Hepatocyte (in vitro differentiated cells): ENCODE measurements around the gene ULK4. TPM values are rescaled to one million over a fixed set of nuclear protein-coding genes. Genes with fewer than 3 reads are reported as not detected.
"Not testable (repeated sequence)": the region's sequence is repeated elsewhere in the genome, so short reads cannot be mapped to it uniquely, and the experiment has no call there.

Source experiments
- DNase-seq: peaks from one replicate; pipeline ENCODE4 v3.0.0-alpha.2; 2016; ENCODE audit warnings: low spot score
- H2AFZ ChIP-seq: fragments of 200-600 bp; sonication (generic); 2 replicates; pipeline ENCODE4 v1.6.0; 2016; ENCODE audit warnings: antibody characterized with exemption, mild to moderate bottlenecking
- H3K27ac ChIP-seq: fragments of 200-600 bp; sonication (generic); 2 replicates; pipeline ENCODE4 v1.5.1; 2016; ENCODE audit warnings: mild to moderate bottlenecking
- H3K27me3 ChIP-seq: fragments of 200-600 bp; sonication (generic); 2 replicates; pipeline ENCODE4 v1.6.1; 2016
- H3K36me3 ChIP-seq: fragments of 200-600 bp; sonication (generic); replicated peaks from 2 replicates; pipeline ENCODE4 v1.5.1; 2016; ENCODE audit warnings: low read depth; ENCODE audit not compliant: insufficient read depth
- H3K4me1 ChIP-seq: fragments of 200-600 bp; sonication (generic); 2 replicates; pipeline ENCODE4 v1.5.1; 2016; ENCODE audit warnings: mild to moderate bottlenecking, moderate library complexity; ENCODE audit not compliant: insufficient read depth
- H3K4me2 ChIP-seq: fragments of 200-600 bp; sonication (generic); 2 replicates; pipeline ENCODE4 v1.6.0; 2016
- H3K4me3 ChIP-seq: fragments of 200-600 bp; sonication (generic); 2 replicates; pipeline ENCODE4 v1.5.1; 2016; ENCODE audit warnings: mild to moderate bottlenecking
- H3K79me2 ChIP-seq: fragments of 200-600 bp; sonication (generic); 2 replicates; pipeline ENCODE4 v1.6.0; 2017; ENCODE audit warnings: mild to moderate bottlenecking
- H3K9me2 ChIP-seq: fragments of 200-600 bp; sonication (generic); replicated peaks from 2 replicates; pipeline ENCODE4 v1.6.0; 2017; ENCODE audit warnings: mild to moderate bottlenecking; ENCODE audit not compliant: insufficient read depth
- H3K9me3 ChIP-seq: fragments of 200-600 bp; sonication (generic); 2 replicates; pipeline ENCODE4 v1.5.1; 2016; ENCODE audit warnings: low read depth, mild to moderate bottlenecking
- H4K20me1 ChIP-seq: fragments of 200-600 bp; sonication (generic); 2 replicates; pipeline ENCODE4 v1.6.0; 2016; ENCODE audit warnings: mild to moderate bottlenecking; ENCODE audit not compliant: insufficient read depth, poor library complexity, severe bottlenecking
- CTCF ChIP-seq: fragments of 200-600 bp; sonication (generic); IDR thresholded peaks from 2 replicates; pipeline ENCODE4 v1.5.1; 2016; ENCODE audit warnings: antibody characterized with exemption, mild to moderate bottlenecking; ENCODE audit not compliant: poor library complexity
- EZH2 ChIP-seq: fragments of 200-600 bp; sonication (generic); IDR thresholded peaks from 2 replicates; pipeline ENCODE4 v1.6.1; 2016; ENCODE audit warnings: antibody characterized with exemption, mild to moderate bottlenecking, borderline replicate concordance
- EZH2phosphoT487 ChIP-seq: fragments of 200-600 bp; sonication (generic); IDR thresholded peaks from one replicate; pipeline ENCODE4 v1.6.1; 2018; ENCODE audit warnings: antibody characterized with exemption, mild to moderate bottlenecking, low read depth, moderate library complexity; ENCODE audit not compliant: unreplicated experiment, severe bottlenecking
- WGBS: methylation state at CpG from one replicate; pipeline ENCODE4 v1.1.6; 2016; ENCODE audit warnings: low lambda C conversion rate; ENCODE audit errors: missing lambda C conversion rate; 5-methylcytosine and 5-hydroxymethylcytosine counted together
- polyA plus RNA-seq: library from polyadenylated mRNA; unstranded; fragments of >200 nt; fragmentation: Nextera tagmentation; extraction: Ambion mirVana; gene quantifications from 2 replicates; pipeline ENCODE4 v1.2.1, GENCODE V29; 2016
- total RNA-seq: library from RNA; depleted of rRNA; stranded (reverse); fragments of >200 nt; gene quantifications from 2 replicates; pipeline ENCODE4 v1.2.3, GENCODE V29; 2014

The ULK4 gene
- total and polyA plus RNA-seq, 2 experiments from 2014 or later, result 3.8 to 9.1 TPM

GRCh38 chr3:41989518-41989917 is 27.6 kb upstream of the ULK4 start:
- no peaks in the 10 kb centered on the region for H3K27me3 ChIP-seq
- no peaks in the 10 kb centered on the region for H3K36me3 ChIP-seq
- peaks cover 3% of the 10 kb centered on the region for H3K4me1 ChIP-seq
- H3K4me2 ChIP-seq, result no peak overlapping the region
- no peak overlapping the region for H3K4me3 ChIP-seq
- no peaks in the 10 kb centered on the region for H3K79me2 ChIP-seq
- no peak overlapping the region for H2AFZ ChIP-seq
- H4K20me1 ChIP-seq, result no peaks in the 10 kb centered on the region
- H3K27ac ChIP-seq, result no peak overlapping the region
- no peaks in the 10 kb centered on the region for H3K9me3 ChIP-seq
- DNase-seq, result no peak
- TF ChIP-seq CTCF (no peak), EZH2phosphoT487 (no peak), EZH2 (no peak)
- no peaks in the 10 kb centered on the region for H3K9me2 ChIP-seq
- WGBS, result 96% methylated on average over 3 of the region's 3 CpGs

GRCh38 chr3:41987627-41988026 is 25.7 kb upstream of the ULK4 start:
- TF ChIP-seq EZH2 (no peak), CTCF (no peak), EZH2phosphoT487 (no peak)
- H3K27ac ChIP-seq, result peak overlapping the region; percentile 46
- no peak for DNase-seq
- no peaks in the 10 kb centered on the region for H3K27me3 ChIP-seq
- WGBS, result 81% methylated on average over 5 of the region's 5 CpGs
- peak overlapping the region; percentile 7 for H3K4me2 ChIP-seq
- no peak overlapping the region for H3K4me3 ChIP-seq
- peaks cover 3% of the 10 kb centered on the region for H3K4me1 ChIP-seq
- no peaks in the 10 kb centered on the region for H3K79me2 ChIP-seq
- H3K9me2 ChIP-seq, result no peaks in the 10 kb centered on the region
- no peaks in the 10 kb centered on the region for H3K36me3 ChIP-seq
- no peak overlapping the region for H2AFZ ChIP-seq
- no peaks in the 10 kb centered on the region for H4K20me1 ChIP-seq
- H3K9me3 ChIP-seq, result no peaks in the 10 kb centered on the region

- no peaks in the 10 kb centered on the region for H3K4me1 ChIP-seq
- H3K79me2 ChIP-seq, result no peaks in the 10 kb centered on the region
- H3K9me3 ChIP-seq, result no peaks in the 10 kb centered on the region
- 61% methylated on average over 2 of the region's 2 CpGs for WGBS
- H2AFZ ChIP-seq, result no peak overlapping the region
- no peak overlapping the region for H3K4me2 ChIP-seq
- H3K4me3 ChIP-seq, result no peak overlapping the region
- H4K20me1 ChIP-seq, result no peaks in the 10 kb centered on the region
- no peaks in the 10 kb centered on the region for H3K9me2 ChIP-seq
- no peaks in the 10 kb centered on the region for H3K27me3 ChIP-seq
- no peak for DNase-seq
- H3K27ac ChIP-seq, result no peak overlapping the region
- H3K36me3 ChIP-seq, result no peaks in the 10 kb centered on the region
- no peak for TF ChIP-seq EZH2phosphoT487
- TF ChIP-seq CTCF, result no peak
- no peak for TF ChIP-seq EZH2
Observed at GRCh38 chr3:41986561-41986960, 24.7 kb upstream of the ULK4 start.

- Histone ChIP-seq H3K9me2 (no peaks in the 10 kb centered on the region), H3K27me3 (no peaks in the 10 kb centered on the region), H3K9me3 (no peaks in the 10 kb centered on the region), H3K4me1 (no peaks in the 10 kb centered on the region), H4K20me1 (no peaks in the 10 kb centered on the region), H3K4me2 (no peak overlapping the region), H2AFZ (no peak overlapping the region), H3K36me3 (no peaks in the 10 kb centered on the region), H3K27ac (no peak overlapping the region), H3K79me2 (no peaks in the 10 kb centered on the region), H3K4me3 (no peak overlapping the region)
- 84% methylated on average over 1 of the region's 1 CpG for WGBS
- no peak for TF ChIP-seq EZH2phosphoT487
- TF ChIP-seq EZH2, result no peak
- no peak for TF ChIP-seq CTCF
- DNase-seq, result no peak
Observed at GRCh38 chr3:41985018-41985417, 23.1 kb upstream of the ULK4 start.

- H3K9me3 ChIP-seq, H3K9me2 ChIP-seq, H2AFZ ChIP-seq, H3K36me3 ChIP-seq, DNase-seq, H3K27ac ChIP-seq, H4K20me1 ChIP-seq, H3K27me3 ChIP-seq, H3K79me2 ChIP-seq, H3K4me1 ChIP-seq, H3K4me2 ChIP-seq, H3K4me3 ChIP-seq: not testable (repeated sequence)
- 100% methylated on average over 1 of the region's 32 CpGs for WGBS
Observed at GRCh38 chr3:41983091-41983490, 21.2 kb upstream of the ULK4 start.

- H3K36me3 ChIP-seq, H3K27ac ChIP-seq, H3K79me2 ChIP-seq, H3K4me3 ChIP-seq, H3K9me2 ChIP-seq, H3K27me3 ChIP-seq, DNase-seq, H3K9me3 ChIP-seq, H2AFZ ChIP-seq, H4K20me1 ChIP-seq, H3K4me1 ChIP-seq, H3K4me2 ChIP-seq: not testable (repeated sequence)
- 93% methylated on average over 4 of the region's 5 CpGs for WGBS
Observed at GRCh38 chr3:41977401-41977800, 15.5 kb upstream of the ULK4 start.
